NCI-H187 (cell line): ENCODE results near the gene CMTM7.
A peak's percentile ranks its signal among the peaks of the same experiment; 100 is the strongest.
"Not testable (repeated sequence)": the region's sequence is repeated elsewhere in the genome, so short reads cannot be mapped to it uniquely, and the experiment has no call there.

Source experiments
- DNase-seq, 2 experiments: peaks; one replicate each; lab custom pipeline; 2025; lab: John Stamatoyannopoulos, UW

The CMTM7 gene

DNA sequence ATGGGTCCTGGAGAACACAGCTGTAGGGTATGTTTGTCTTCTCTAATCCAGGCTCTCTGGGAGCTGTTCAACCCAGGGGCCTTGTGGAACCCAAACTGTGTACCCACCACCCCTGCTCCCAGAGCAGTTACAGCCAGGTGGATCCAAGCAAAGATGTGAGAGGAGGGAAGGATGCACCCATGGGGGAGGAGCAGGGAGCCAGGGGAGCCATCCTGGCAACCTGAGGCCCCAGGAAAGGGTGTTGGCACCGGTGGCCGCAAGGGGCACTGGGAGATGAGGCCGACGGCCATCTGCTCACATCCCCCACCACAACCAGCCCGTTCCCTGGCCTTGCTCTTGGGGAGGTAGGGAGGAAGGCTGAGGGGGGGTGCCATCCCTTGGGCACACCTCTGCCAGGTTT lies 67.8 kb downstream of the CMTM7 start:
- DNase-seq = no peak

DNA sequence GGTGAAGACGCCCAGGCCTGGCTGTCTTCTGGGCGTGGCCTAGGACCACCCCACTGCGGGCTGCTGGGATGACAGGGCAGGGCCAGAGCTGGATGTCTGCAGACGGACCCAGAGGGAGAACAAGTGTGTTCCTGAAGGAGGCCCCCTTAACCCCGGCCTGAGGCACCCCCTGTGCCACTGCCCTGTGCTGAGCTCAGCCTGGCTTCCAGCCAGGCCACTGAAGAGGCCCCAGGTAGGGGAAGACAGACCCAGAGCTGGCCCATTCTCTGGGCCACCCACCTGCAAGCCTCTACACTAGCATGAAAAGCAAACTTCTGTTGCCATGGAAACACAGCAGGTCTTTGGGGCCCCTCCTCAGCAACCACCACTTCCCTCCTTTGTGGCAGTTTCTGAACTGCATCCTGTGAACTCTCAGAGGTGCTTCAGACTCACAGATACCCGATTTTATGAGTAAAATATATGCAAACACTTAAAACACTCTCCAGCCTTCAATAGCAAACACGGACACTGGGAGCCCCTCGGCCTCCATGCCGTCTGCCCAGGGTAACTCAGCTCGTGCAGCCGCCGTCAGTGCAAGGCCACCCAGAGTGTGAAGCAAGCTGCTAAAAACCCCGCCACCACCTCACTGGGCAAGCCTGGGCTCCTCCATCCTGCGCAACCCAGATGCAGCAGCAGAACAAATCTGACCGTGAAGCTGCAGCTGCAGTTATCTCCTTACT lies 68.5 kb downstream of the CMTM7 start:
- DNase-seq = peak in 1 of 2 experiments; percentile 25

DNA sequence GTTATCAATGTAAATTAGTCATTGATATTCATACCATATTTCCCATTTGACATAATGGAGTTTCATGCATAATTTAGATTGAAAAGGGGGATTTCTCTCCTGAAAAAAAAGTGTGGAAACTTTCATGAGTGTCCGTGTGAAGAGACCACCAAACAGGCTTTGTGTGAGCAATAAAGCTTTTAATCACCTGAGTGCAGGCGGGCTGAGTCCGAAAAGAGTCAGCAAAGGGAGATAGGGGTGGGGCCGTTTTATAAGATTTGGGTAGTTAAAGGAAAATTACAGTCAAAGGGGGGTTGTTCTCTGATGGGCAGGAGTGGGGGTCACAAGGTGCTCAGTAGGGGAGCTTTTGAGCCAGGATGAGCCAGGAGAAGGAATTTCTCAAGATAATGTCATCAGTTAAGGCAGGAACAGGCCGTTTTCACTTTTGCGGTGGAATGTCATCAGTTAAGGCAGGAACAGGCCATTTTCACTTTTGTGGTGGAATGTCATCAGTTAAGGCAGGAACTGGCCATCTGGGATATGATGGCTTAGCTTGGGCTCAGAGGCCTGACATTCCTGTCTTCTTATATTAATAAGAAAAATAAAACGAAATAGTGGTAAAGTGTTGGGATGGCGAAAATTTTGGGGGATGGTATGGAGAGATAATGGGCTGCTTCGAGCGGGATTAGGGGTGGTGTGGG lies 69.3 kb downstream of the CMTM7 start:
- DNase-seq = not testable (repeated sequence)

DNA sequence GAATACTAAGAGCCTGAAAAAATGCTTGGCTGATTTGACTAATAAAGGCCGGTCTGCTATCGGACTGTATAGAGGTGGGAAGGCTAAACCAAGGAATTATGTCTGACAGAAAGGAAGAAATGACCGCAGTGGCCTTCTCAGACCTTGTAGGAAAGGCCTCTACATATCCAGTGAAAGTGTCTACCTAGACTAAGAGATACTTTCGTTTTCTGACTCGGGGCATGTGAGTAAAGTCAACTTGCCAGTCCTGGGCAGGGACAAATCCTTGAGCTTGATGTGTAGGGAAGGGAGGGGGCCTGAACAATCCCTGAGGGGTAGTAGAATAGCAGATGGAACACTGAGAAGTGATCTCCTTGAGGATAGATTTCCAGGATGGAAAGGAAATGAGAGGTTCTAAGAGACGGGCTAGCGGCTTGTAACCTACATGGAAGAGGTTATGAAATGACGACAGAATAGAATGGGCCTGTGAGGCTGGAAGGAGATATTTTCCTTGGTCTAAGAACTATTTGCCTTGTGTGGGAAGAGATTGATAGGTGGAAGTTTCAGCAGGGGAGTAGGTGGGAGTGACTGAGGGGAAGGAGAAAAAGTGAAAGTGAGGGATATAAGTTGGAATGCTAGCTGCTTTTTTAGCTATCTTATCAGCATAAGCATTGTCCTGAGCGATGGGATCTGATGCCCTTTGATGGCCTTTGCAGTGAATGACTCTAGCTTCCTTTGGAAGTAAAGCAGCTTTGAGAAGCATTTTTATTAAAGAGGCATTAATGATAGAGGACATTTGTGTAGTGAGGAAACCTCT lies 70.7 kb downstream of the CMTM7 start:
- DNase-seq = not testable (repeated sequence)

DNA sequence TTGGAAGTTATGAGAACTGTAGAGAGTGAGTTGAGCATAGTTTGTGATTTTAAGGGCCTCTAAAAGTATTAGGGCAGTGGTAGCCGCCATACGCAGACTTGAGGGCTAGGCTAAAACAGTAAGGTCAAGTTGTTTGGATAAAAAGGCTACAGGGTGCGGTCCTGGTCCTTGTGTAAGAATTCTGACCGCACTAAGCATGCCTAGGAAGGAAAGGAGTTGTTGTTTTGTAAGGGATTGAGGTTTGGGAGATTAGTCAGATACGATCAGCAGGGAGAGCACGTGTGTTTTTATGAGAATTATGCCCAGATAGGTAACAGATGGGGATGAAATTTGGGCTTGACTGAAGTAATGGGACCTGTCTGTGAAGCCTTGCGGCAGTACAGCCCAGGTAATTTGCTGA lies 71.8 kb downstream of the CMTM7 start:
- not testable (repeated sequence) for DNase-seq

DNA sequence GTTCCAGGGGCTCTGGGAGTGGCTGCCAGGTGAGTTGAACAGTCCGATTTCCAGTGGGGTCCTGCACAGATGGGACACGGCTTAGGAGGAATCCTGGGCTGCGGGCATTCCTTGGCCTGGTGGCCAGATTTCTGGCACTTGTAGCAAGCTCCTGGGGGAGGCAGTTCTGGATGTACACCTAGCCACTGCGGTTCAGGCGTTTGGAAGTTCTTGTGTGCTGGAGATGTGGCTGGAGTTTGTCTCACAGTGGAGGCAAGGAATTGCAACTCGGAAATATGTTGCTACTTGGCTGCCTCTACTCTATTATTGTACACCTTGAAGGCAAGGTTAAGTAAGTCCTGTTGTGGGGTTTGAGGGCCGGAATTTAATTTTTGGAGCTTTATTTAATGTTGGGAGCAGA lies 73.1 kb downstream of the CMTM7 start:
- not testable (repeated sequence) for DNase-seq

DNA sequence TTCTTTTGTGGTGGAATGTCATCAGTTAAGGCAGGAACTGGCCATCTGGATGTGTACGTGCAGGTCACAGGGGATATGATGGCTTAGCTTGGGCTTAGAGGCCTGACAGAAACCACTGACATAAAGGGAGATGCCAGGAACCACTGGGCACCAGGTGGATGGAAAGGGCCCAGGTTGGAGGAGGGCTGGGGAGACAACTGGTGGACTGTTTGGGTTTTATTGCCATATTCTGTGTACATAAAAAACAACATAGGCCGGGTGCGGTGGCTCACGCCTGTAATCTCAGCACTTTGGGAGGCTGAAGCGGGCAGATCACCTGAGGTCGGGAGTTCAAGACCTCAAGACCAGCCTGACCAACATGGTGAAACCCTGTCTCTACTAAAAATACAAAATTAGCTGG lies 75.2 kb downstream of the CMTM7 start:
- DNase-seq = not testable (repeated sequence)

DNA sequence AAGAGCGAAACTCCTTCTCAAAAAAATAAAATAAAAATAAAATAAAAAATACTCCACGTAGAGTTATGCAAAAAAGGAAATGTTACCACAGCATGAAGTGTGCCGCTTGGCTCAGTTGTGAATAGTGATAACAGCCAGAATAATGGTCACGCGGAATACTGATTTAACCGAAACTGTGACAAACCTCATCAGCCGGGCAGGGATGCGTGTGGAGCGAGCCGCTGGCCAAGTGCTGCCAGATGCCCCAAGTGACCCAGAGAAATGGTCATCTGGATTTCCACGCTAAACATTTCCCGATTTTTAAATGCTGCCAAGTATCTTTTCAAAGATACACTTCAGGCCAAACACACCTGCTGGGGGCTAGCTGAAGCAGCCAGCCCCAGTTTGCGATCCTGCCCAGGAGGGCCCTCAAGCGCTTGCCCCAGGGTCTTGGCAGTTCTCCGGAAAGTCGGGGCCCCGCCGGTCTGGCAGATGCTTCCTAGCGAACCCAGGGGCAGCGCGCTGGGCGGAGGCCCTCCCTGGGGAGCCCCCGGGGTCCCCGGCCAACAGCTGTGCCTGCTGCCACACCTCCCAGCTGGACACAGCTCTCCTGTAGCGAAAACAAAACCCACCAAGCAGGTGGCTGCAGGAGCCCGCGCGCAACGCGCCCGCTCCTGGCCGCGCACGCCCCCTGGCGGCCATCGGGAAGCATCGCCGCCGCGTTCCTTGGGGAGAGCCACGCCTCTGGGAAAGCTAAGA lies 75.8 kb downstream of the CMTM7 start:
- no peak for DNase-seq

DNA sequence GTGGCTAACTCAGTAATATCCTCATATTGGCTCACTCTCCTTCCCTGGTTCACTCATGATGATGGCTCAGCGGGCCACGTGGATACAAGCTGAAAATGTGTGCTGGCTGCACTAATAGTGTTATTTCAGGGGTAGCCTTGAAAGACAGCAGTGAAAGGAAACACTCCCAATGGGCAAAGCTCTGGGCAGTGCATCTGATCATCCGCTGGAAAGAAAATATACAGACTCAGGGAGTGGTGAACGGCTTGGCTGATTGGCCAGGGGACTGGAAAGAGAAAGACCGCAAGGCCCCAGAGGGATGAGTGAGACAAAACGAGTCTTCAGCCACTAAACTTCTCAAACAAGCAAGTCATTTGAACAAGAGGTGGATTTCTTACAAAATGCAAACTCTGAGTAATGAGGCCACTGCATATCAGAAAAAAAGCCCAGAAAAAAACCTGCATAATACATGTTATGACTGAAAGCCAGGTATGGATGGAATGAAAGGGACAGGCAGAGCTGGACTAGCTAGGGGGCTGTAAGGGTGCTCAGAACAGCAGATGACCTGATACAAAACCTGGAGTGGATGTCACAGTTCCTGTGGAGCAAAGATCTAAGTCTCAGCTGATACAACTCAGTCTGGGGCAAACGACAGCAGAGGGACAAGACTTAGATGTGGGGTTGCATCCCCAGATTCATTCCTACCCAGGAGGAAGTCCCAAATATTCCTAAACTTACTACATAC lies 77.7 kb downstream of the CMTM7 start:
- no peak for DNase-seq

DNA sequence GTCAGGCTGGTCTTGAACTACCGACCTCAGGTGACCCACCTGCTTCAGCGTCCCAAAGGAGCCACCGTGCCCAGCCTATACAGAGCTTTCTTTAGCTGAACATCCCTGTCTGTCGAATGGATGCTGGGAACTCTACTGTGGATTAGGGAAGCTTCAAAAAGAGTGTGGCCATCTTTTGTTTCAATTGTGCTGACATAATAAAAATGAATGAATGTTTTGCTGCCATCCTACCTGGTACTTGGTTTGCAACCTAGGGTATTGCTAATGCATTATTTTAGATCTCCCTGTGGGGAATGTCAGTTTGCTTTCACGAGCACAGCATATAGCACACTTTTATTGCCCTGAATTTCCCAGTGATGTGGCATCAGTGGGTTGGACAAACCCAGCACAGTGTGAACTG lies 78.7 kb downstream of the CMTM7 start:
- DNase-seq = no peak

DNA sequence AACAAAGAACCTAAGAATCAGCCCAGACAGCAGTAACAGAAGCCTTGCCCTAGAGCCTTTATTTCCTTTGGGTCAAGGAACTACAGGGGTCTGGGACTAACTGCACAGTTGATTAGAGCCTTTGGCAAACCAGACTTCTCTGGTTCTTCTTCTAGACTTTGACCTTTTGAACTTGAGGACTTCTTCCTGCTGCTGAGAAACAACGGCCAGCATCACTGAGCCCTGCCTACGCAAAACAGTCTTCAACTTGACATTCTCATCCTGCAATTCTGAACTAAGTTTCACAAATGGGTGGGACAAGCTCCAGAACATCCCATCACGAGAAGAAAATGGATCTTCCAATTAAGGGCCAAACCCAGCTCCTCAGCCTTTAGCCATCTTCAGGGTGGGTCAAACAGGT lies 79.6 kb downstream of the CMTM7 start:
- no peak for DNase-seq

DNA sequence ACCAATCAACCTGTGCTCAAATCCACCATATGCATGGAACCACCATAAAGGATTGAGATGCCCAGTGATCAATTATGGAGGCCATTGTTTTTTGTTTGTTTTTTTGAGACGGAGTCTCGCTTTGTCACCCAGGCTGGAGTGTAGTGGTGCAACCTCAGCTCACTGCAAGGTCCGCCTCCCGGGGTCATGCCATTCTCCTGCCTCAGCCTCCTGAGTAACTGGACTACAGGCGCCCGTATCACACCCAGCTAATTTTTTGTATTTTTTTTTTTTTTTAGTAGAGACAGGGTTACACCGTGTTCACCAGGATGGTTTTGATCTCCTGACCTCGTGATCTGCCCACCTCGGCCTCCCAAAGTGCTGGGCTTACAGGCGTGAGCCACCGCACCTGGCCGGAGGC lies 80.5 kb downstream of the CMTM7 start:
- DNase-seq = not testable (repeated sequence)

DNA sequence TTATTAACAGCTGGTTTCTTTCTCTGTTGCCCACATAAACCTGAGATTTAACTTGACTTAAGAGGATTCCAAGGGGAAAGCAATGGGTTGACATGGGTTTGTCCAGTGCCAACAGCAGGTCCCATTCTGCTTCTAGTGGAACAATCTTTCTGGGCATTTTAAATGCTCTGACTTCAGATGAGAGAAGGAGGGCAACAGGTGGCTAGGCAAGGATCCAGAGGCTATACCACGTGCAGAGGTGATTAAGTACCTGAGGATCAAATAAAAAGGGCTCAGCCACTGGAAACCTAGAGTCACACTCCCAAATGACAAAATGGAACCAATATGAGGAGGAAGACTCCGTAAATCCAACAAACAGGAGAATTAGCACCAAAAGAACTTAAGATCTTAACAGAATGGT lies 82.5 kb downstream of the CMTM7 start:
- no peak for DNase-seq

DNA sequence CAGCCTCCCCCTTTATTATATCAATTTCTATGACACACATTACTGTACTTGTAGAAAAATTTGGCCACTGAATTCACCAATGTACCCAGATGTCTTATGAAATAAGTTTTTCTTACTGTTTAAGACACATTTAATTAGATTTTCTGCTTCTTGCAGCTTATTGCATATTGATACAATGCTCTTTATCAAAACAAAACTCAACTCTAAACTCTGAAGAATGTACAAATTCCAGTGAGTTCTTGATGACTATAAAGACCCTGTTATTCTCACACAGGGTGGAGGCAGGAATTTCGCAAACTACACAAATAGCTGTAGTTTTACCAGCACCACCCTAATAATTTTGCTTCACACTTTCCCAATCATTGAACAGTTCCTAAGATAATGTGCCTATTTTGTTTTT lies 89.0 kb downstream of the CMTM7 start:
- DNase-seq = no peak

DNA sequence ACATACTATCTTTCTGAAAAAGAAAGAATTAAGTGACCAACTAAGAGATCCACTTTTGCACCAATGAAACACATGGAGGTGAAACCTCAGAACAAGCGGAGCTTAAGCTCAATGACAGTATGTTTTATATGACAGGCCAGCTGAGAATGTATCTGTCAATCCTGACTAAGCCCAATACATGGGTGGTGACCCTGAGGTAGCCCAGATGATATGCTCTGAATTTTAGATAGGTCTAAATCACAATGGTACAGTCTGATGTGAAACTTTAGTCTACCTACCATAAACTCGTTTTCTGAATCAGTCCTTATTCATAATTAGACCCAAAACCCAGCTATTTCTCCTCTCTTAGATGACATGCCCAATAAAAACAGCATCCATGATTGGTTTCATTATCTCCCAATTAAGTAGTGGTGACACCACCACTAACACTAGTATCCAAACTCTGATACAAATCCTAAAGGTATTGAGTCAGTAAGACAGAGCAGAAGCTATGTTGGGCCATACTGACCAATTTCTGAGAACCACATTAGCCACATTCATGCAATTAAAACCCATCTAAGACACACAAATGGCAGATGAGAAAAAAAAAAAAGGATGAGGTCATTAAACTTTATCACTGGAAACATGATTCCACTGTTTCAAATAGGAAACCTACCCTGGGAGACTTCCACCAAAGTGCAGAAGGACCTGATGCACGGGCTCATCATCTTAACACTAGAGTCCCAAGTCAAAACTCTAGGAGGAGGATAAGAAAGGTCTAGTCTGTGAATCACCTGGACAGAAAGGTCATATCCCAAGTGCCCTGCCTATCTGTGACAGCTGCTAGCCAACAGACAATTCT lies 90.4 kb downstream of the CMTM7 start:
- no peak for DNase-seq

DNA sequence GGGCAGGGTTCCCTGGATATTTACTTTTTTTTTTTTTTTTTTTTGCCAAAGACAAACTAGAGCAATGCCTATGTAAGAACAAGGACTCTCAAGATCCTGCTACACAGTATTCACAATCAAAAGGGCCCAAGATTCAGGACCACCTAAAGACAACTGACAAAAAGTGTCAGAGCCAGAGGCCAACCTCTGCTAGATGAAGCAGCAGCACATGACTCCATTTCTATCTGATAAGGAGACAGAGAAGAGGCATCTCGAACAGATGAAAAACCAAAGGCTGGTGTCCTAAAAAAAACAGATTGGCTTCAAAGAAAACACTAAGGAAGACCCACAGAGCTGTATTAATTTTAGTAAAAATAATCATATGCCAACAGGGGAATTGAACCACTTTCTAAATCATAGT lies 91.0 kb downstream of the CMTM7 start:
- DNase-seq = no peak

DNA sequence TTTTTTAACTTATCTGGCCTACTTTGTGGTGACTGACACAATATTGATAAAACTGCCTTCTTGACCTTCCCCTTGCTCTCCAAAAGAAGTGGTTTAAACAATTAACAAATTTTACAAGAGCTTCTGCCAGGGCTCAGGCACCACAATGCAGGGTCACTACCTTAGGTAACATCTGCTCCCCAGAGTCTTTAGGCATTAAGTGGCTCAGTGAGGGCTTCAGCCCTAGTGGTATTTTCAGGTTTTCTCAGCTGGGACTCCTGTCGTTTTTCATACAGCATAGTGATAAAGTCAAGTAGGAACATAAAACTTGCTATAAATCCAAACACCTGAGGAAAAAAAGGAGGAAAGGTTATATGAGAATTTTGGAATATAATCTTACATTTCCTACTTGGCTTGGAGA lies 92.1 kb downstream of the CMTM7 start:
- DNase-seq = no peak

DNA sequence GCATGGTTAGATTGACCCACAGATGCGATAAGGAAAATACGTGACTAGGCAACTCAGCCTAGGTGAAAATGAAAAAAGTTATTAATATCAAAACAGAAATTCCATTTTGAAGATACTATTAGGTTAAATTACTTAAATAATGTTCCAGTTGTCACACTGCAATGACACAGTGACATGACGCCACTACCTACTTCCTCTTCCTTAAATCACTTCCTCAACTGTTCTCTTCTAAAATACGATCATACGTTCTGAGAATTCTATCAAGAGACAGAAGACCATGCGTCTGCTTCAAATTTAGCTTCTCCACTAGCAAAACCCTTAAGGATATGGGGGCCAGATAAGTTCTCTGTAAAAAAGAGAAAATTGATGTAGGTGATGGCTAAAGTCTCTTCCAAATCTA lies 92.8 kb downstream of the CMTM7 start:
- DNase-seq = no peak

DNA sequence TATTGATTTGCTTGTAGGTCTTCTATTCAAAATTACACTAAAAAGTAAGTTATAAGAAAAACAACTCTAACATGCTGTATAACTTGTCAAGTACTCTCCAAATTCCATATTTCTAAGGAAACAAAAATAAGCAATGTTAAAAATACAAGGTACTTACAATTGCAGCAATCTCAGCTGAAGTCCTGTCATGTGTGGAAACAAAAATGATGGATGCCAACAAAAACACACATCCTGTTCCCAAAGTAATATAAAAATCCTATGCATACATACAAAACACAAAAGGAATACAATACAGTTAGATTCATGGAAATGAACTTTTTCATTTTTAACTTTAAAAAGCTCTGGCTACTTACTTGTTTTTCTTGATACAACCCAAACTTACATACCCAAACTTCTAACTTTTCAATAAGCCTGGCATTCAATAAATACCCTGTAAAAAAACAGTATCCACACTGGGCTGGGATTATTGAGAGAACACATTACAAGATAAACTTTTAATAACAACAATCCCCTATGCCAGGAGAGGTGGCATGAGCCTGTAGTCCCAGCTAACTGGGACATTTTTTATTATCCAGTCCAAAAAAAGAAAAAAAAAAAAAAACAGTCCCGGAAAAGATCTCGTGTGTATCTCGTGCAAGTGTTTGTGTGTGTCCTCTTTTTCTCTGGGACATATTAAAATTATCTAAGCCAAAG lies 96.3 kb downstream of the CMTM7 start:
- DNase-seq = no peak

DNA sequence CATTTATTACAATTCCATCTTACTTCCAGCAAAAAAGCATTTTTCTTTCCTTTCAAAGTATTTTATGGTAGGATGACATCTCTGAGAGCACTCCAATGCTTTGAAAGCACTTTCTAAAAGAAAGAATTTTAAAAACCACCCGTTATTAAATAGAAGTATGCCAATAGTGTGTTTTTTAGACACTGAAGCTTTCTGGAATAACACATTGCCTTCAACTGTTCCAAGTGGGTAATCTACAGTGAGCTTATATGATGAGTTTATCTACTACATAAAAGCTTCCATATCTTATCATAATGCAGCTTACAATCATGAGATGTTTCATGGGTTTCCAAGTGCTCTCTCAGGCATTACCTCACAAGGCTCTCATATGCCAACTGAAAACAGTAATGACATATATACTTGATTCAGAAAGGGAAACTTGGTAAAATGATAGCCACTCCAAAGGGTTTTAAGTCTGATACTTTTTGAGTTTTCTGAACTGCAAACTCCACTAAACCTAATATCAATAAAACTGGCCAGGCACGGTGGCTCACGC lies 96.9 kb downstream of the CMTM7 start:
- no peak for DNase-seq
